Mammary epithelial cell (primary cell): Measurements from ENCODE around the gene TMEM135.

Experiments
- CTCF ChIP-seq, 2 donors: IDR thresholded peaks in 1 of 2; conservative IDR thresholded peaks in 1 of 2; 2 replicates each; pipeline ENCODE4 v1.5.1; 2011 to 2012; ENCODE audit warnings: inconsistent platforms in 2 of 2, low read length in 2 of 2, mild to moderate bottlenecking in 2 of 2, control low read depth in 1 of 2, low read depth in 1 of 2; ENCODE audit not compliant: insufficient read depth in 1 of 2; ENCODE audit errors: extremely low read depth in 1 of 2
- EZH2 ChIP-seq: IDR thresholded peaks from 2 replicates; pipeline ENCODE4 v1.6.1; 2012; ENCODE audit warnings: low read length, inconsistent platforms, borderline replicate concordance

GRCh38 chr11:87306262-87306851 is 268.6 kb downstream of the TMEM135 start:
- TF ChIP-seq CTCF (conservative IDR thresholded peaks at IDR 0.05 in 1 of 2, IDR thresholded peaks at IDR 0.05 in 1 of 2; ENCODE audit: extremely low read depth in 1 of 2, insufficient read depth in 1 of 2, low read depth in 1 of 2, low read length in 2 of 2): no peak
- TF ChIP-seq EZH2: no peak
